ENCODE results near the gene IL4I1. TPM values are rescaled to one million over a fixed set of nuclear protein-coding genes. Genes with fewer than 3 reads are reported as not detected.
A peak's percentile ranks its signal among the peaks of the same experiment; 100 is the strongest.

IL4I1 gene
- polyA plus RNA-seq, 3 donors, result 5.6 to 7.6 (median 7.0) TPM

DNA sequence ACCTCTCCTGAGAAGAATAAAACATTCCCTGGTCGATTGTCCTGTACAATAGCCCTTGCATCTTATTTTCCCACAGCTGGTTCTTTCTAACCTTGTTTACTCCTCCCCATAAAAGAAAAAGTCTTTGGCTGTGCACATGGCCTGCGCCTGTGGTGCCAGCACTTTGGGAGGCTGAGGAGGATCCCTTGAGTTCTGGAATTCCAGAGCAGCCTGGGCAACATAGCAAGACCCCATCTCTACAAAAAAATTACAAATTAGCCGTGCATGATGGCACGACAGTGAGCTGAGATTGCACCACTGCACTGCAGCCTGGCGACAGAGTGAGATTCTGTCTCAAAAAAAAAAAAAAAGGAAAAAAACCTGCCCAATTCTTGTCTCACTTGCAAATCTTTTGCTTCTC is 39.9 kb upstream of the IL4I1 start:
- peaks cover 18% of the 10 kb centered on the region for H3K4me1 Mint-ChIP-seq
- H3K27me3 Mint-ChIP-seq (ENCODE audit: low read depth in 3 of 3), result peaks cover 5 to 16% (median 7%) of the 10 kb centered on the region in 3 donors
- TF ChIP-seq, protein P1, sequence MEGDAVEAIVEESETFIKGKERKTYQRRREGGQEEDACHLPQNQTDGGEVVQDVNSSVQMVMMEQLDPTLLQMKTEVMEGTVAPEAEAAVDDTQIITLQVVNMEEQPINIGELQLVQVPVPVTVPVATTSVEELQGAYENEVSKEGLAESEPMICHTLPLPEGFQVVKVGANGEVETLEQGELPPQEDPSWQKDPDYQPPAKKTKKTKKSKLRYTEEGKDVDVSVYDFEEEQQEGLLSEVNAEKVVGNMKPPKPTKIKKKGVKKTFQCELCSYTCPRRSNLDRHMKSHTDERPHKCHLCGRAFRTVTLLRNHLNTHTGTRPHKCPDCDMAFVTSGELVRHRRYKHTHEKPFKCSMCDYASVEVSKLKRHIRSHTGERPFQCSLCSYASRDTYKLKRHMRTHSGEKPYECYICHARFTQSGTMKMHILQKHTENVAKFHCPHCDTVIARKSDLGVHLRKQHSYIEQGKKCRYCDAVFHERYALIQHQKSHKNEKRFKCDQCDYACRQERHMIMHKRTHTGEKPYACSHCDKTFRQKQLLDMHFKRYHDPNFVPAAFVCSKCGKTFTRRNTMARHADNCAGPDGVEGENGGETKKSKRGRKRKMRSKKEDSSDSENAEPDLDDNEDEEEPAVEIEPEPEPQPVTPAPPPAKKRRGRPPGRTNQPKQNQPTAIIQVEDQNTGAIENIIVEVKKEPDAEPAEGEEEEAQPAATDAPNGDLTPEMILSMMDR (IDR thresholded peaks at IDR 0.05), result no peak
- no peak overlapping the region for H3K27ac Mint-ChIP-seq
- H3K9me3 ChIP-seq (replicated peaks in 1 of 2; ENCODE audit: control insufficient read depth in 1 of 2, insufficient read depth in 1 of 2, low read length in 2 of 2), result no peaks in the 10 kb centered on the region
- H3K27me3 ChIP-seq (ENCODE audit: control insufficient read depth in 2 of 2, insufficient read depth in 2 of 2, low read length in 2 of 2), result no peaks in the 10 kb centered on the region
- WGBS (ENCODE audit: insufficient coverage), result 80% methylated on average over 3 of the region's 5 CpGs
- H2AFZ ChIP-seq (ENCODE audit: insufficient read depth, low read depth, low read length, poor library complexity, severe bottlenecking), result no peak overlapping the region
- peak overlapping the region in 1 of 2 donors; percentile 13 for H3K4me3 Mint-ChIP-seq
- H3K36me3 Mint-ChIP-seq, result peaks cover 12 to 15% of the 10 kb centered on the region in 2 donors
- H3K4me3 ChIP-seq (replicated peaks in 1 of 3; ENCODE audit: low read depth in 2 of 3, low read length in 3 of 3), result no peak overlapping the region
- peaks cover 0 to 4% (median 0%) of the 10 kb centered on the region in 7 donors for H3K9me3 Mint-ChIP-seq
- H3K4me2 ChIP-seq (replicated peaks; ENCODE audit: extremely low read depth, low read length, poor library complexity, severe bottlenecking), result no peak overlapping the region
- H3K27ac ChIP-seq (ENCODE audit: low read depth in 1 of 2, low read length in 2 of 2), result no peak overlapping the region
- H4K20me1 ChIP-seq (ENCODE audit: insufficient read depth, low read length), result peaks cover 18% of the 10 kb centered on the region
- peaks cover 0 to 13% of the 10 kb centered on the region in 2 donors for H3K36me3 ChIP-seq (replicated peaks in 1 of 2; ENCODE audit: control insufficient read depth in 1 of 2, insufficient read depth in 2 of 2, low read length in 2 of 2)
- no peak for DNase-seq
- H3K9ac ChIP-seq (ENCODE audit: insufficient read depth, low read length, poor library complexity, severe bottlenecking), result no peak overlapping the region
- no peaks in the 10 kb centered on the region for H3K79me2 ChIP-seq (ENCODE audit: insufficient read depth, low read length)
- H3K4me1 ChIP-seq (ENCODE audit: control insufficient read depth in 1 of 2, insufficient read depth in 2 of 2, low read length in 2 of 2), result peaks cover 14 to 16% of the 10 kb centered on the region in 2 donors
- intact Hi-C loops (cut with micrococcal nuclease), result no loop called here

DNA sequence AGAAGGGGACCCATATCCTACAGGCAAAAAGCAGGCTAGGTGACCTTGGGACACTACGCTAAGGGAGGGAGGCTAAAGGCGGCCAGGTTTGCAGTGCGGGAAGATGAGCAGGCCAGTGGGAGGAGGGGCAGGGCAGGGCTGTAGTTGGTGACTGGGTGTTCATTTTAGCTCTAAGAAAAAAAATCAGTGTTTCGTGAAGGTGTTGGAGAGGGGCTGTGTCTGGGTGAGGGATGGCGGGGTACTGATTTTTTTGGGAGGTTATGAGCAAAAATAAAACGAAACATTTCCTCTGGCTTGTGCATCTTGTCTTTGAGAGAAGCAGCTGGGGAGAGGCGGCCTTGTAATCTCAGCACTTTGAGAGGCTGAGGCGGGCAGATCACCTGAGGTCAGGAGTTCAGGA is 37.0 kb upstream of the IL4I1 start:
- H3K4me1 Mint-ChIP-seq, result peaks cover 33% of the 10 kb centered on the region
- H3K9ac ChIP-seq (ENCODE audit: insufficient read depth, low read length, poor library complexity, severe bottlenecking), result no peak overlapping the region
- no peaks in the 10 kb centered on the region for H3K27me3 ChIP-seq (ENCODE audit: control insufficient read depth in 2 of 2, insufficient read depth in 2 of 2, low read length in 2 of 2)
- H4K20me1 ChIP-seq (ENCODE audit: insufficient read depth, low read length), result peaks cover 33% of the 10 kb centered on the region
- no peak for DNase-seq
- no peak overlapping the region for H2AFZ ChIP-seq (ENCODE audit: insufficient read depth, low read depth, low read length, poor library complexity, severe bottlenecking)
- peaks cover 0 to 4% (median 0%) of the 10 kb centered on the region in 7 donors for H3K9me3 Mint-ChIP-seq
- H3K4me1 ChIP-seq (ENCODE audit: control insufficient read depth in 1 of 2, insufficient read depth in 2 of 2, low read length in 2 of 2), result peaks cover 24 to 38% of the 10 kb centered on the region in 2 donors
- H3K4me3 ChIP-seq (replicated peaks in 1 of 3; ENCODE audit: low read depth in 2 of 3, low read length in 3 of 3), result no peak overlapping the region
- peaks cover 6 to 16% (median 12%) of the 10 kb centered on the region in 3 donors for H3K27me3 Mint-ChIP-seq (ENCODE audit: low read depth in 3 of 3)
- 87% methylated on average over 6 of the region's 8 CpGs for WGBS (ENCODE audit: insufficient coverage)
- no peak overlapping the region for H3K27ac ChIP-seq (ENCODE audit: low read depth in 1 of 2, low read length in 2 of 2)
- intact Hi-C loops (cut with micrococcal nuclease), result no loop called here
- no peak overlapping the region for H3K27ac Mint-ChIP-seq
- H3K4me3 Mint-ChIP-seq, result no peak overlapping the region
- no peaks in the 10 kb centered on the region for H3K9me3 ChIP-seq (replicated peaks in 1 of 2; ENCODE audit: control insufficient read depth in 1 of 2, insufficient read depth in 1 of 2, low read length in 2 of 2)
- H3K36me3 ChIP-seq (replicated peaks in 1 of 2; ENCODE audit: control insufficient read depth in 1 of 2, insufficient read depth in 2 of 2, low read length in 2 of 2), result peaks cover 3 to 22% of the 10 kb centered on the region in 2 donors
- peaks cover 16 to 20% of the 10 kb centered on the region in 2 donors for H3K36me3 Mint-ChIP-seq
- TF ChIP-seq, protein P1 (IDR thresholded peaks at IDR 0.05), result no peak
- H3K79me2 ChIP-seq (ENCODE audit: insufficient read depth, low read length), result no peaks in the 10 kb centered on the region
- no peak overlapping the region for H3K4me2 ChIP-seq (replicated peaks; ENCODE audit: extremely low read depth, low read length, poor library complexity, severe bottlenecking)
